ENCODE results near the gene PCOLCE2. TPM values are rescaled to one million over a fixed set of nuclear protein-coding genes. Genes with fewer than 3 reads are reported as not detected.

PCOLCE2 gene
- total and polyA plus RNA-seq, 2 donors (not counting 3 experiments of a cell fraction or from before 2014, with no cell fraction given): not detected

DNA sequence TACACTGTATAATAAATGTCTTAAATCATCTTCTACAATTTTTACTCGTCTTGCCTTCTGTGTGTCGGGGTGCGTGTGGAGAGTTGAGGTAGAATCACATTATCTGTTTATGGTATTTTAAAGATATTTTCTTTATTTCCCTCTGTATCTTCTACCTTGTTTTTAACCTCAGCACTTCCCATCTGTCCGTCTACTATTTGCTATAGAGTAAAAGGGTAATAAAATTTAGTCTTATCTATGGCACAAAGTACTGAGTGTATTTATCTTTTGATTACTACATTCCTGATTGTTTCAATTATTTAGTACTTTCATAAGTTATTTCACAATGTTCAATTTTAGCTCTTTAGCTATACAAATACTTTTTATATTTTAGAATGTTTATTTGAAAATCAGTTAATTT lies 102.9 kb downstream of the PCOLCE2 start:
- H3K9me1 ChIP-seq (replicated peaks; ENCODE audit: control insufficient read depth, extremely low read depth, insufficient read depth, low read length): no peaks in the 10 kb centered on the region
- no peak overlapping the region for H2AFZ ChIP-seq (ENCODE audit: low read depth, low read length)
- no peak overlapping the region for H3K9ac ChIP-seq (replicated peaks; ENCODE audit: extremely low read depth, insufficient read depth, low read length)
- ChIA-PET POLR2A (no interaction called here), CTCF (no interaction called here)
- no peak overlapping the region for H3K4me3 ChIP-seq (replicated peaks in 1 of 3; ENCODE audit: insufficient read depth in 1 of 3, low read depth in 1 of 3, low read length in 3 of 3)
- H3K9me3 ChIP-seq (replicated peaks; ENCODE audit: control insufficient read depth, insufficient read depth, low read length): no peaks in the 10 kb centered on the region
- H3K4me1 ChIP-seq (ENCODE audit: control insufficient read depth, extremely low read depth, insufficient read depth, low read length): no peaks in the 10 kb centered on the region
- no peak for DNase-seq (ENCODE audit: low read depth, low spot score)
- H3K4me2 ChIP-seq (ENCODE audit: insufficient read depth, low read length): no peak overlapping the region
- H3K79me2 ChIP-seq (ENCODE audit: control insufficient read depth, insufficient read depth, low read length): no peaks in the 10 kb centered on the region
- BruUV-seq (replicated peaks): no TSS peak
- no peaks in the 10 kb centered on the region for H4K20me1 ChIP-seq (replicated peaks; ENCODE audit: control insufficient read depth, extremely low read depth, insufficient read depth, low read length)
- no peak for FAIRE-seq
- no peaks in the 10 kb centered on the region for H3K27me3 ChIP-seq (ENCODE audit: control insufficient read depth in 2 of 2, insufficient read depth in 2 of 2, low read length in 2 of 2)
- no peak overlapping the region for H3K27ac ChIP-seq (ENCODE audit: insufficient read depth, low read depth, low read length)
- dilution Hi-C loops (cut with MboI; ENCODE audit: extremely low pct_ligation_motif_present, low sequenced_read_pairs) (no loop called here), intact Hi-C loops (cut with micrococcal nuclease) (no loop called here)
- TF ChIP-seq POLR2AphosphoS5 (IDR thresholded peaks at IDR 0.05; ENCODE audit: insufficient read depth, low read depth, low read length) (no peak), CTCF (IDR thresholded peaks at IDR 0.05; ENCODE audit: extremely low read depth in 1 of 2, insufficient read depth in 1 of 2, low read depth in 1 of 2, low read length in 2 of 2) (no peak), POLR2A (IDR thresholded peaks at IDR 0.05; ENCODE audit: low read depth, low read length) (no peak), EZH2 (IDR thresholded peaks at IDR 0.05; ENCODE audit: borderline replicate concordance, low read depth, low read length, severe bottlenecking) (no peak), MYC (IDR thresholded peaks at IDR 0.05; ENCODE audit: low read depth, low read length) (no peak), GATA2 (IDR thresholded peaks at IDR 0.05; ENCODE audit: insufficient read depth, insufficient read length, low read depth, low read length) (no peak), FOS (IDR thresholded peaks at IDR 0.05; ENCODE audit: borderline replicate concordance, insufficient read depth, low read length) (no peak), JUN (IDR thresholded peaks at IDR 0.05; ENCODE audit: borderline replicate concordance, insufficient read depth, insufficient read length, low read depth) (no peak)
- TF ChIP-seq, protein P1, sequence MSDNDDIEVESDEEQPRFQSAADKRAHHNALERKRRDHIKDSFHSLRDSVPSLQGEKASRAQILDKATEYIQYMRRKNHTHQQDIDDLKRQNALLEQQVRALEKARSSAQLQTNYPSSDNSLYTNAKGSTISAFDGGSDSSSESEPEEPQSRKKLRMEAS (IDR thresholded peaks at IDR 0.05; ENCODE audit: insufficient read depth, insufficient read length): no peak
- no peaks in the 10 kb centered on the region for H3K36me3 ChIP-seq (ENCODE audit: control insufficient read depth in 2 of 2, extremely low read depth in 1 of 2, insufficient read depth in 2 of 2, low read length in 2 of 2)

Measured in endothelial cell of umbilical vein (primary cell).